Psoas muscle (tissue), 8 donors: ENCODE measurements around the gene EXPH5. TPM values are rescaled to one million over a fixed set of nuclear protein-coding genes. Genes with fewer than 3 reads are reported as not detected.

Source experiments
- ATAC-seq, 4 donors: fragments of 200-7000 bp; cut with Tn5 transposase; one replicate each; pipeline ENCODE4 v1.9.1; 2020; ENCODE audit warnings: moderate library complexity in 3 of 4, mild to moderate bottlenecking in 2 of 4
- DNase-seq, 2 donors: peaks; one replicate each; pipeline ENCODE4 v3.0.0-alpha.2; 2020
- H3K27ac ChIP-seq: fragments of 200-600 bp; one replicate; pipeline ENCODE4 v1.8.0; 2022
- H3K27me3 ChIP-seq, 3 donors: fragments of 200-600 bp in 1 of 3; one replicate each; pipeline versions ENCODE4 v1.6.1 to v1.8.0; 2013 to 2022; ENCODE audit warnings: low read length in 2 of 3, mild to moderate bottlenecking in 2 of 3, moderate library complexity in 1 of 3; ENCODE audit not compliant: insufficient read depth in 3 of 3
- H3K36me3 ChIP-seq, 2 donors: fragments of 200-600 bp in 1 of 2; one replicate each; pipeline versions ENCODE4 v1.6.1 to v1.8.0; 2013 to 2022; ENCODE audit warnings: low read depth in 1 of 2, mild to moderate bottlenecking in 1 of 2, moderate library complexity in 1 of 2; ENCODE audit not compliant: insufficient read depth in 1 of 2
- H3K4me1 ChIP-seq: fragments of 200-600 bp; one replicate; pipeline ENCODE4 v1.8.0; 2022
- H3K4me3 ChIP-seq: fragments of 200-600 bp; one replicate; pipeline ENCODE4 v1.8.0; 2022; ENCODE audit warnings: mild to moderate bottlenecking
- H3K9me3 ChIP-seq: fragments of 200-600 bp; one replicate; pipeline ENCODE4 v1.8.0; 2022
- CTCF ChIP-seq: fragments of 200-600 bp; IDR thresholded peaks from one replicate; pipeline ENCODE4 v1.8.0; 2022; ENCODE audit warnings: antibody characterized with exemption
- WGBS, 3 donors: extraction: QIAGEN DNeasy Blood & Tissue Kit; methylation state at CpG; one replicate each; pipeline versions ENCODE4 v1.1.6 to v1.1.7; 2013; 5-methylcytosine and 5-hydroxymethylcytosine counted together
- intact Hi-C, 2 donors: fragments of 100-400 bp; cut with DNase I; formaldehyde crosslinking; loops; one replicate each; pipeline versions ENCODE4 v1.11.0 to v1.14.2; 2022
- polyA plus RNA-seq, 3 donors: library from polyadenylated mRNA; stranded (reverse); fragments of 200-250 nt; gene quantifications; one replicate each; pipeline ENCODE4 v1.2.3, GENCODE V29; 2013
- total RNA-seq, 4 donors: library from RNA; stranded (reverse); fragmentation: NEBNext Ultra II Directional in 2 of 4; extraction: Animal tissue kit (Norgen Biotek cat#: 25700) in 2 of 4; gene quantifications; one replicate each; pipeline versions ENCODE4 v1.2.1 to v1.2.4, GENCODE V29; 2021 to 2023
- donor health status: healthy with polysubstance abuse.
- donor health status: DM: no; HTN: no; CAD: no; lungs with moderate emphysema.
- donor health status: Bipolar disorder and iron deficiency.
- donor health status: healthy.
- donor health status: DM: yes; HTN: yes; CAD: no.
- donor health status: DM: no; HTN: no; CAD: no.
- donor health status: DM: no; HTN: no; CAD: no.
- donor health status: DM: yes; HTN: yes; CAD: no.

EXPH5 gene
- total and polyA plus RNA-seq, 7 donors, result 0.01 to 0.58 (median 0.15) TPM

GRCh38 chr11:108624196-108624925 lies 30.8 kb upstream of the EXPH5 start:
- no peaks in the 10 kb centered on the region for H3K9me3 ChIP-seq
- WGBS, 3 donors, result 75 to 78% (median 76%) methylated on average over 5 of the region's 5 CpGs

DNA sequence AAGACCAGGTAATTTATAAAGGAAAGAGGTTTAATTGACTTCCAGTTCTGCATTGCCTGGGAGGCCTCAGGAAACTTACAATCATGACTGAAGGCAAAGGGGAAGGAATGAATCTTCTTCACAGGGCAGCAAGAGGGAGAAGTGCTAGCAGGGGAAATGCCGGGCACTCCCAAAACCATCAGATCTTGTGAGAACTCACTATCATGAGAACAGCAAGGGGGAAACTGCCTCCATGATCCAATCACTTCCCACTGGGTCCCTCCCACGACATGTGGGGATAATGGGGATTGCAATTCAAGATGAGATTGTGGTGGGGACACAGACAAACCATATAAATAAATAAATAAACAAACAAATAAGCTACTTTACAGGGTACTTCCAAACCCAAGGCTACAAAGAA lies 28.8 kb upstream of the EXPH5 start:
- Histone ChIP-seq H3K27ac (no peak overlapping the region), H3K27me3 (peaks cover 0 to 1% (median 0%) of the 10 kb centered on the region in 3 donors), H3K36me3 (no peaks in the 10 kb centered on the region), H3K4me3 (no peak overlapping the region), H3K9me3 (no peaks in the 10 kb centered on the region), H3K4me1 (no peaks in the 10 kb centered on the region)
- 72 to 80% (median 80%) methylated on average over 2 of the region's 2 CpGs for WGBS, 3 donors
- intact Hi-C loops, result no loop called here
- TF ChIP-seq CTCF, result no peak
- DNase-seq (no peak), ATAC-seq (no peak)

More at GRCh38 chr11:108624196-108624925, 30.8 kb upstream of the EXPH5 start:
- H3K36me3 ChIP-seq, result no peaks in the 10 kb centered on the region
- H3K4me3 ChIP-seq, result no peak overlapping the region
- DNase-seq (no peak), ATAC-seq (no peak)
- H3K27me3 ChIP-seq, result peaks cover 0 to 1% (median 0%) of the 10 kb centered on the region in 3 donors
- no peaks in the 10 kb centered on the region for H3K4me1 ChIP-seq
- no peak overlapping the region for H3K27ac ChIP-seq
- TF ChIP-seq CTCF, result no peak
- intact Hi-C loops, result no loop called here

DNA sequence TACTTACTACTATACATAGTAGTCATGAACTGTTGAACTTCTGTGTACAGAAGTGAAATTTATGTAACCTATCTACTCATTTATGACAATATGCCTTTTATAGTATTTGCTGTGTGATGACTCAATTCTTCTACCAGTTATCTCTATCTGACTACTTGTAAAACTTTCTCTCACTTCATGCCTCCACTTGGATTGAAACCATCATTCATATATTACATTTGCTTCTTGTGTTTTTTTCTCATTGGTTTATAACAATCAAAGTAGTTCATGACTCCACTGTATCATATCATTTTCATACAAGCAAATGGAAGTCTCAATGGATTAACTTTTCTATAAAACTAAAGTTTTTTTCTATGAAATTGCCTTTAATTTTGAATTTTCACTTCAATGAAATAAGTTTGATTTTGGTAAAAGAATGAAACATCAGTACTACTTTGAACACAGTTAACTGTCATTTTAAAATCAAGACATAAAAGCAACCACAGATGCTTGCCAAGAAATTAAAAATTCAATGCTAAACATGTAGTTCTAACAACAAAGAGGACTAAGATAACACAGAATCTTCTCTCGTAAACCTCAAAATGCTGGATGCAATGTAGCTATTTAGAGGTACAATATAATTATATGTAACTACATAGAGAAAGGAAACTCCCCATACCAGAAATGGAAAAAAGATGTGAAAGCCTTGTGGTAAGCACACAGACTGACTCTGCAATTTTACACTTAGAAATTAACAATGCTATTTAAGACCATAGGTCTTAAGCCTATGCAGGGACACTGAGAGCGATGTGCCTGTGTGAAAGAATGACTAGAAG lies 27.6 kb upstream of the EXPH5 start:
- no peak for ATAC-seq
- H3K9me3 ChIP-seq, result no peaks in the 10 kb centered on the region
- WGBS, 3 donors, result 84 to 86% (median 84%) methylated on average over 2 of the region's 2 CpGs
- no peak overlapping the region for H3K4me3 ChIP-seq
- TF ChIP-seq CTCF, result no peak
- no peaks in the 10 kb centered on the region for H3K4me1 ChIP-seq
- no peak for DNase-seq
- H3K27me3 ChIP-seq, result peaks cover 0 to 1% (median 0%) of the 10 kb centered on the region in 3 donors
- H3K27ac ChIP-seq, result no peak overlapping the region
- no peaks in the 10 kb centered on the region for H3K36me3 ChIP-seq
- intact Hi-C loops, result no loop called here

GRCh38 chr11:108618529-108618928 lies 25.0 kb upstream of the EXPH5 start:
- H3K27ac ChIP-seq, result no peak overlapping the region
- H3K4me1 ChIP-seq, result no peaks in the 10 kb centered on the region
- DNase-seq (no peak), ATAC-seq (no peak)
- no peaks in the 10 kb centered on the region for H3K9me3 ChIP-seq
- no peak overlapping the region for H3K4me3 ChIP-seq
- no peak for TF ChIP-seq CTCF
- WGBS, 3 donors, result 91 to 94% (median 94%) methylated on average over 1 of the region's 1 CpG
- intact Hi-C loops, result no loop called here
- H3K36me3 ChIP-seq, result no peaks in the 10 kb centered on the region
- no peaks in the 10 kb centered on the region for H3K27me3 ChIP-seq
